Glutamatergic neuron (in vitro differentiated cells): ENCODE results near the gene LIMA1. TPM values are rescaled to one million over a fixed set of nuclear protein-coding genes. Genes with fewer than 3 reads are reported as not detected.

Experiments
- DNase-seq: peaks from one replicate; pipeline ENCODE4 v3.0.0; 2022
- H3K27ac Mint-ChIP-seq: one replicate; pipeline ENCODE4 v1.8.0; 2020; ENCODE audit warnings: mild to moderate bottlenecking, mixed read lengths, inconsistent platforms; ENCODE audit not compliant: unreplicated experiment
- H3K27me3 Mint-ChIP-seq: one replicate; pipeline ENCODE4 v1.8.0; 2020; ENCODE audit warnings: mild to moderate bottlenecking, moderate library complexity, mixed read lengths, inconsistent platforms; ENCODE audit not compliant: unreplicated experiment
- H3K36me3 Mint-ChIP-seq: one replicate; pipeline ENCODE4 v1.8.0; 2020; ENCODE audit warnings: mild to moderate bottlenecking, mixed read lengths, inconsistent platforms; ENCODE audit not compliant: unreplicated experiment
- H3K4me1 Mint-ChIP-seq: one replicate; pipeline ENCODE4 v1.8.0; 2020; ENCODE audit warnings: mild to moderate bottlenecking, low read depth, mixed read lengths, inconsistent platforms; ENCODE audit not compliant: unreplicated experiment
- H3K4me3 Mint-ChIP-seq: one replicate; pipeline ENCODE4 v1.8.0; 2020; ENCODE audit warnings: mild to moderate bottlenecking, mixed read lengths, inconsistent platforms; ENCODE audit not compliant: unreplicated experiment
- H3K9me3 Mint-ChIP-seq: one replicate; pipeline ENCODE4 v1.8.0; 2020; ENCODE audit warnings: mild to moderate bottlenecking, moderate library complexity, mixed read lengths, inconsistent platforms; ENCODE audit not compliant: unreplicated experiment
- CTCF ChIP-seq: fragments of 200-600 bp; sonication (generic); IDR thresholded peaks from one replicate; pipeline ENCODE4 v1.5.0; 2021; ENCODE audit not compliant: partially characterized antibody, unreplicated experiment
- total RNA-seq: library from RNA; stranded (reverse); fragmentation: NEBNext Ultra II Directional; extraction: Animal tissue kit (Norgen Biotek cat#: 25700); gene quantifications from one replicate; pipeline ENCODE4 v1.2.1, GENCODE V29; 2021; ENCODE audit not compliant: unreplicated experiment

The LIMA1 gene
- total RNA-seq, 1 donor from 2014 or later, result 69.4 TPM

- H3K27me3 Mint-ChIP-seq, result no peaks in the 10 kb centered on the region
- DNase-seq, result no peak
- H3K27ac Mint-ChIP-seq, result no peak overlapping the region
- no peak overlapping the region for H3K4me3 Mint-ChIP-seq
- no peaks in the 10 kb centered on the region for H3K36me3 Mint-ChIP-seq
- no peaks in the 10 kb centered on the region for H3K9me3 Mint-ChIP-seq
- TF ChIP-seq CTCF, result no peak
- H3K4me1 Mint-ChIP-seq, result no peaks in the 10 kb centered on the region
Measured at GRCh38 chr12:50240792-50241114, 42.6 kb downstream of the LIMA1 start.

GRCh38 chr12:50240096-50240791 lies 43.1 kb downstream of the LIMA1 start:
- H3K27ac Mint-ChIP-seq, result no peak overlapping the region
- no peaks in the 10 kb centered on the region for H3K36me3 Mint-ChIP-seq

GRCh38 chr12:50239355-50239891 lies 43.9 kb downstream of the LIMA1 start:
- no peak for DNase-seq
- H3K4me1 Mint-ChIP-seq, result no peaks in the 10 kb centered on the region
- no peaks in the 10 kb centered on the region for H3K9me3 Mint-ChIP-seq
- no peak overlapping the region for H3K27ac Mint-ChIP-seq
- no peaks in the 10 kb centered on the region for H3K27me3 Mint-ChIP-seq
- no peak for TF ChIP-seq CTCF
- no peak overlapping the region for H3K4me3 Mint-ChIP-seq
- H3K36me3 Mint-ChIP-seq, result no peaks in the 10 kb centered on the region

More at GRCh38 chr12:50240096-50240791, 43.1 kb downstream of the LIMA1 start:
- Mint-ChIP-seq H3K27me3 (no peaks in the 10 kb centered on the region), H3K4me3 (no peak overlapping the region), H3K9me3 (no peaks in the 10 kb centered on the region), H3K4me1 (no peaks in the 10 kb centered on the region)
- TF ChIP-seq CTCF, result no peak
- no peak for DNase-seq

- no peak for TF ChIP-seq CTCF
- H3K27ac Mint-ChIP-seq, result no peak overlapping the region
- H3K36me3 Mint-ChIP-seq, result no peaks in the 10 kb centered on the region
- no peaks in the 10 kb centered on the region for H3K27me3 Mint-ChIP-seq
- no peaks in the 10 kb centered on the region for H3K9me3 Mint-ChIP-seq
- H3K4me1 Mint-ChIP-seq, result no peaks in the 10 kb centered on the region
- no peak for DNase-seq
- no peak overlapping the region for H3K4me3 Mint-ChIP-seq
Measured at GRCh38 chr12:50234347-50234746, 49.0 kb downstream of the LIMA1 start.

- no peaks in the 10 kb centered on the region for H3K27me3 Mint-ChIP-seq
- H3K27ac Mint-ChIP-seq, result no peak overlapping the region
Measured at GRCh38 chr12:50232771-50233209, 50.5 kb downstream of the LIMA1 start.

More at GRCh38 chr12:50232771-50233209, 50.5 kb downstream of the LIMA1 start:
- Mint-ChIP-seq H3K9me3 (no peaks in the 10 kb centered on the region), H3K4me1 (no peaks in the 10 kb centered on the region), H3K36me3 (peaks cover 4% of the 10 kb centered on the region), H3K4me3 (no peak overlapping the region)
- no peak for TF ChIP-seq CTCF
- no peak for DNase-seq
